Mucosa of descending colon (tissue), 3 donors: ENCODE results near the gene EPHA5. TPM values are rescaled to one million over a fixed set of nuclear protein-coding genes. Genes with fewer than 3 reads are reported as not detected.

ENCODE experiments used
- ATAC-seq: fragments of 200-7000 bp; cut with Tn5 transposase; one replicate; pipeline ENCODE4 v1.9.1; 2020; ENCODE audit warnings: mild to moderate bottlenecking, moderate library complexity
- DNase-seq, 3 donors: peaks; one replicate each; pipeline ENCODE4 v3.0.0-alpha.2; 2020
- H3K36me3 ChIP-seq: fragments of 200-600 bp; one replicate; pipeline ENCODE4 v1.8.0; 2021; ENCODE audit warnings: low read depth, mild to moderate bottlenecking
- H3K4me1 ChIP-seq: fragments of 200-600 bp; one replicate; pipeline ENCODE4 v1.8.0; 2021; ENCODE audit warnings: low read depth, mild to moderate bottlenecking
- H3K4me3 ChIP-seq: fragments of 200-600 bp; one replicate; pipeline ENCODE4 v1.8.0; 2021; ENCODE audit warnings: mild to moderate bottlenecking
- H3K9me3 ChIP-seq: fragments of 200-600 bp; one replicate; pipeline ENCODE4 v1.8.0; 2021; ENCODE audit warnings: mild to moderate bottlenecking
- CTCF ChIP-seq: fragments of 200-600 bp; IDR thresholded peaks from one replicate; pipeline ENCODE4 v1.8.0; 2022; ENCODE audit warnings: antibody characterized with exemption, mild to moderate bottlenecking
- intact Hi-C, 2 donors: fragments of 100-400 bp; cut with DNase I in 1 of 2; cut with micrococcal nuclease in 1 of 2; formaldehyde crosslinking; loops; one replicate each; pipeline versions ENCODE4 v1.11.0 to v1.11.1; 2022; cut with DNase I, micrococcal nuclease
- total RNA-seq, 3 donors: library from RNA; stranded (reverse); fragmentation: NEBNext Ultra II Directional in 2 of 3; extraction: Animal tissue kit (Norgen Biotek cat#: 25700) in 2 of 3; gene quantifications; one replicate each; pipeline versions ENCODE4 v1.2.1 to v1.2.4, GENCODE V29; 2021 to 2023
- donor health status: DM: no; HTN: no; CAD: no; lungs with moderate emphysema.
- donor health status: DM: no; HTN: no; CAD: no.
- donor health status: DM: no; HTN: yes; CAD: no.

The EPHA5 gene
- total RNA-seq, 3 donors from 2014 or later: 0.06 to 0.60 (median 0.14) TPM

- Histone ChIP-seq H3K4me3 (no peak overlapping the region), H3K36me3 (no peaks in the 10 kb centered on the region), H3K4me1 (no peaks in the 10 kb centered on the region), H3K9me3 (no peaks in the 10 kb centered on the region)
- intact Hi-C loops: no loop called here
- DNase-seq (no peak), ATAC-seq (no peak)
- no peak for TF ChIP-seq CTCF
Observed at GRCh38 chr4:65559270-65559669, 111.0 kb downstream of the EPHA5 start.

- no peak for DNase-seq
- intact Hi-C loops: no loop called here
- no peak for TF ChIP-seq CTCF
Observed at GRCh38 chr4:65552057-65552456, 118.2 kb downstream of the EPHA5 start.

GRCh38 chr4:65550500-65550899 is 119.8 kb downstream of the EPHA5 start:
- no peak overlapping the region for H3K4me3 ChIP-seq
- no peaks in the 10 kb centered on the region for H3K9me3 ChIP-seq
- DNase-seq (no peak), ATAC-seq (no peak)
- no peaks in the 10 kb centered on the region for H3K36me3 ChIP-seq
- no peaks in the 10 kb centered on the region for H3K4me1 ChIP-seq
- no peak for TF ChIP-seq CTCF
- intact Hi-C loops: no loop called here

More at GRCh38 chr4:65552057-65552456, 118.2 kb downstream of the EPHA5 start:
- Histone ChIP-seq H3K4me3 (no peak overlapping the region), H3K9me3 (no peaks in the 10 kb centered on the region), H3K36me3 (no peaks in the 10 kb centered on the region), H3K4me1 (no peaks in the 10 kb centered on the region)
- ATAC-seq: no peak

GRCh38 chr4:65546882-65547416 is 123.3 kb downstream of the EPHA5 start:
- ATAC-seq: no peak

GRCh38 chr4:65538571-65538970 is 131.7 kb downstream of the EPHA5 start:
- TF ChIP-seq CTCF: no peak
- Histone ChIP-seq H3K4me3 (no peak overlapping the region), H3K36me3 (no peaks in the 10 kb centered on the region), H3K4me1 (no peaks in the 10 kb centered on the region), H3K9me3 (no peaks in the 10 kb centered on the region)
- intact Hi-C loops: no loop called here
- no peak for DNase-seq
- no peak for ATAC-seq

More at GRCh38 chr4:65546882-65547416, 123.3 kb downstream of the EPHA5 start:
- no peak for TF ChIP-seq CTCF
- Histone ChIP-seq H3K9me3 (no peaks in the 10 kb centered on the region), H3K36me3 (no peaks in the 10 kb centered on the region), H3K4me3 (no peak overlapping the region), H3K4me1 (no peaks in the 10 kb centered on the region)
- no peak for DNase-seq
- intact Hi-C loops: no loop called here

GRCh38 chr4:65535113-65535512 is 135.2 kb downstream of the EPHA5 start:
- Histone ChIP-seq H3K9me3 (no peaks in the 10 kb centered on the region), H3K4me1 (no peaks in the 10 kb centered on the region), H3K36me3 (no peaks in the 10 kb centered on the region), H3K4me3 (no peak overlapping the region)
- ATAC-seq: no peak
- intact Hi-C loops: no loop called here
- no peak for DNase-seq
- TF ChIP-seq CTCF: no peak
